Measurements from ENCODE around the gene RPLP1.

Gene RPLP1

DNA sequence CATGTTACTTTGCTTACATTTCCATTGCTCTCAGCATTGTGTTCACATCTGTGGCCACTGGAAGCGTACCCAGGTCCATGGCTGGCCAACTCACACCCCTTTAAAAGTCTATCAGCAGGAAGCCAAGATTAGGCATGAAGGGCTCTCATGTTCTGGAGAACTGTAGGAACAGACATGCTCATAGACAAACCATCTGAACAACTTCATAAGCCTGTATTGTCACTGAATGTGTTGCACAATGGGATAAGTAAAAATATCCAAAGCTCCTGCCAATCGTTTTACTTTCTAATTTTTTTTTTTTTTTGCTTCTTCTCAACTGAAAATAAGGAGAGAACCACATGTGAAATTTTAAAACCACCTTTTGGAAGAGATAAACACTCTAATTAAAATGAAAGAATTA is 6.4 kb downstream of the RPLP1 start:
- H3K9me3 ChIP-seq (ENCODE audit: control insufficient read depth, low read length), result no peaks in the 10 kb centered on the region
- peaks cover 6% of the 10 kb centered on the region for H3K79me2 ChIP-seq
- no peaks in the 10 kb centered on the region for H3K27me3 ChIP-seq (ENCODE audit: control insufficient read depth, insufficient read depth, low read length)
- H3K9ac ChIP-seq, result no peak overlapping the region
- H3K27ac ChIP-seq, result no peak overlapping the region
- no peaks in the 10 kb centered on the region for H3K36me3 ChIP-seq (ENCODE audit: control insufficient read depth, insufficient read depth, low read length)
- H2AFZ ChIP-seq, result no peak overlapping the region
- TF ChIP-seq, protein P1, sequence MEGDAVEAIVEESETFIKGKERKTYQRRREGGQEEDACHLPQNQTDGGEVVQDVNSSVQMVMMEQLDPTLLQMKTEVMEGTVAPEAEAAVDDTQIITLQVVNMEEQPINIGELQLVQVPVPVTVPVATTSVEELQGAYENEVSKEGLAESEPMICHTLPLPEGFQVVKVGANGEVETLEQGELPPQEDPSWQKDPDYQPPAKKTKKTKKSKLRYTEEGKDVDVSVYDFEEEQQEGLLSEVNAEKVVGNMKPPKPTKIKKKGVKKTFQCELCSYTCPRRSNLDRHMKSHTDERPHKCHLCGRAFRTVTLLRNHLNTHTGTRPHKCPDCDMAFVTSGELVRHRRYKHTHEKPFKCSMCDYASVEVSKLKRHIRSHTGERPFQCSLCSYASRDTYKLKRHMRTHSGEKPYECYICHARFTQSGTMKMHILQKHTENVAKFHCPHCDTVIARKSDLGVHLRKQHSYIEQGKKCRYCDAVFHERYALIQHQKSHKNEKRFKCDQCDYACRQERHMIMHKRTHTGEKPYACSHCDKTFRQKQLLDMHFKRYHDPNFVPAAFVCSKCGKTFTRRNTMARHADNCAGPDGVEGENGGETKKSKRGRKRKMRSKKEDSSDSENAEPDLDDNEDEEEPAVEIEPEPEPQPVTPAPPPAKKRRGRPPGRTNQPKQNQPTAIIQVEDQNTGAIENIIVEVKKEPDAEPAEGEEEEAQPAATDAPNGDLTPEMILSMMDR (IDR thresholded peaks at IDR 0.05), result no peak
- no peak overlapping the region for H3K4me2 ChIP-seq (ENCODE audit: low read length)
- no peak overlapping the region for H3K4me3 ChIP-seq (ENCODE audit: low read depth, low read length)
- H3K4me1 ChIP-seq, result peaks cover 8% of the 10 kb centered on the region

DNA sequence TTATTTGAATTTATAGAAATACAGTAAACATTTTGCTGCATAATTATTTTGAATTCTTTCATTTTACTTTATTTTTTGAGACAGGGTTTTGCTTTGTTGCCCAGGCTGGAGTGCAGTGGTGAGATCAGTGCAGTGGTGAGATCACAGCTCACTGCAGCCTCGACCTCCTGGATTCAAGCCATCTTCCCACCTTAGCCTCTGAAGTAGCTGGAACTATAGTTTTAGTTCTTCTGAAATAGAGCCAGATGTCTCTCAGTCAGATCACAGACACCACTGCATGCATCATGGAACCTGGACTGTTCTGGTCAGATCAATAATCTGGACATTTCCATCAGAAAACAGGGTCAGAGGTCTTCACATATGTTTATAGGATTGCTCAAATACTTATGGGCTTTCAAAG is 7.9 kb downstream of the RPLP1 start:
- Histone ChIP-seq H3K79me2 (no peaks in the 10 kb centered on the region), H2AFZ (no peak overlapping the region), H3K27ac (no peak overlapping the region), H3K4me2 (ENCODE audit: low read length) (no peak overlapping the region), H3K9me3 (ENCODE audit: control insufficient read depth, low read length) (no peaks in the 10 kb centered on the region), H3K36me3 (ENCODE audit: control insufficient read depth, insufficient read depth, low read length) (no peaks in the 10 kb centered on the region), H3K4me1 (no peaks in the 10 kb centered on the region), H3K9ac (no peak overlapping the region), H3K27me3 (ENCODE audit: control insufficient read depth, insufficient read depth, low read length) (no peaks in the 10 kb centered on the region), H3K4me3 (ENCODE audit: low read depth, low read length) (no peak overlapping the region)
- TF ChIP-seq, protein P1 (IDR thresholded peaks at IDR 0.05), result no peak

DNA sequence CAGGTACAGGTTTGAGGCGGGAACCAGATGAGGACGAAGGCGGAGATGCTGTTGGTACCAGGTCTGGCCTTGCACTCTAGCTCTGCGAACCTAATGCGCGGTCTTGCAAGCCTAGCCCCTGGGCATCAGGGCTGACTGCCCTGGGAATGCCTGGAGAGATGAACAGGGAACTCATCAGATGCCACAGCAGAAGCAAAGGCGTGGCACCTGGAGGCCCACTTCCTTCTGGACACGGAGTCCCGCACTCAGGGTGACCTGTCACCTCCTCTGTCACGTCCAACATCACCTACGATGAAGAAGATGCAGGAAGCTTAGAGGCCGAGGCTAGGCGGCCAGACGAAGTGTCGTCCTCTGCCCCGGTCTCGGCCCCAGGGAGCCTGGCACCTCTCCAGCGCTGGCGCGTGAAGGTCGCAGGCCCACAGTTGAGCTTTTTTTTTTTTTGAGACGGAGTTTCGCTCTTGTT is 9.4 kb downstream of the RPLP1 start:
- peak overlapping the region; percentile 78 for H3K27ac ChIP-seq
- H3K4me2 ChIP-seq (ENCODE audit: low read length), result peak overlapping the region; percentile 88
- peak overlapping the region; percentile 58 for H3K4me3 ChIP-seq (ENCODE audit: low read depth, low read length)
- TF ChIP-seq, protein P1 (IDR thresholded peaks at IDR 0.05), result no peak
- no peaks in the 10 kb centered on the region for H3K9me3 ChIP-seq (ENCODE audit: control insufficient read depth, low read length)
- no peaks in the 10 kb centered on the region for H3K36me3 ChIP-seq (ENCODE audit: control insufficient read depth, insufficient read depth, low read length)
- peak overlapping the region; percentile 94 for H2AFZ ChIP-seq
- H3K9ac ChIP-seq, result no peak overlapping the region
- no peaks in the 10 kb centered on the region for H3K4me1 ChIP-seq
- H3K27me3 ChIP-seq (ENCODE audit: control insufficient read depth, insufficient read depth, low read length), result no peaks in the 10 kb centered on the region
- H3K79me2 ChIP-seq, result no peaks in the 10 kb centered on the region

DNA sequence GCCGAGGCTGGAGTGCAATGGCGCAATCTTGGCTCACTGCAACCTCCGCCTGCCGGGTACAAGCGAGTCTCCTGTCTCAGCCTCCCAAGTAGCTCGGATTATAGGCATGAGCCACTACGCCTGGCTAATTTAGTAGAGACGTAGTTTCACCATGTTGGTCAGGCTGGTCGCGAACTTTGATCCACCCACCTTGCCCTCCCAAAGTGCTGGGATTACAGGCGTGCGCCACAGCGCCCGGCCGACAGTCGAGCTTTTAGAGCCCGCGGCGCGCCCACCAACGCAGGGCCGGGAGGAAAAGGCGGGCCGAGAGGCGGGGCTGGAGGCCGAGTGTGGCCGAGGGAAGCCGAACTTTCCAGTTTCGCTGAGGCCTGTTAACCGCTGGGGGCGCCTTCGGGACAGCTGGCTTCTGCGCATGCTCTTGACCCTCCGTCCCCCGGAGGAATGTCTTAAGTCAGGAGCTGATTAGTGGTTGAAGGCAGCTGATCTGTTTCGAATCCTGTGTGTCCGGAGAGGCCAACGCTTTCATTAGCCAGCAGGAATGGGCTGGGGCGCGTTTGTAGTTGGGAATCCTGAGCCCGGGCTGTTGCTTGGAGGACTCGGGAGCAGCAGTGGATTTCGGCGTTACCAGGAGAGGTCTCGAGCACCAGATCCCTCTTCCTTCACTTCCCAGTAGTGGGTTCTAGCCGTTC is 10.0 kb downstream of the RPLP1 start:
- Histone ChIP-seq H3K79me2 (no peaks in the 10 kb centered on the region), H3K27me3 (ENCODE audit: control insufficient read depth, insufficient read depth, low read length) (no peaks in the 10 kb centered on the region), H3K27ac (peak overlapping the region; percentile 78), H3K9me3 (ENCODE audit: control insufficient read depth, low read length) (no peaks in the 10 kb centered on the region), H3K4me1 (no peaks in the 10 kb centered on the region), H3K4me2 (ENCODE audit: low read length) (peak overlapping the region; percentile 88), H3K9ac (no peak overlapping the region), H3K4me3 (ENCODE audit: low read depth, low read length) (peak overlapping the region; percentile 58), H2AFZ (peak overlapping the region; percentile 94), H3K36me3 (ENCODE audit: control insufficient read depth, insufficient read depth, low read length) (no peaks in the 10 kb centered on the region)
- TF ChIP-seq, protein P1 (IDR thresholded peaks at IDR 0.05), result peak; percentile 71
